Measurements from ENCODE around the gene MBD5. TPM values are rescaled to one million over a fixed set of nuclear protein-coding genes. Genes with fewer than 3 reads are reported as not detected.

MBD5 gene
- total RNA-seq, 2 donors from 2014 or later: 34.7 to 40.9 TPM

DNA sequence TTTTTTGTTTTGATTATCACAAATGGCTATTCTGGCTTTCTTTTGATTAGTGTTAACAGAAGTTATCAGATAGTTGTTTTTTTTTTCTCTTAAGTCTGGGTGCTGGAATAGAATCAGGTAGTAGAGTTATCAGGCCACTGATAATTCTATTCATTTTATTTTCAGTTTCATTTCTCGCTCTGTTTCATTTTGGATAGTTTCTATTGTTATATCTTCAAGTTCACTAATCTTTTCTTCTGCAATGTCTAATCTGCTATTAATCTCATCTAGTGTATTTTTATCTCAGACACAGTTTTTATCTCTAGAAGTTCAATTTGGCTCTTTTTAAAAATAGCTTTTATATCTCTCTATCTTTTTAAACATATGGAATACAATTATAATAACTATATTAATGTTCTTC lies 381.9 kb downstream of the MBD5 start:
- Mint-ChIP-seq H3K9me3 (peaks cover 0 to 3% of the 10 kb centered on the region in 2 donors), H3K4me3 (no peak overlapping the region), H3K4me1 (ENCODE audit: low read depth) (no peaks in the 10 kb centered on the region), H3K27me3 (ENCODE audit: low read depth) (no peaks in the 10 kb centered on the region), H3K27ac (no peak overlapping the region), H3K36me3 (ENCODE audit: insufficient read depth in 2 of 2) (peaks cover 0 to 3% of the 10 kb centered on the region in 2 donors)
- DNase-seq (no peak), ATAC-seq (replicated peaks in 1 of 2) (no peak)

DNA sequence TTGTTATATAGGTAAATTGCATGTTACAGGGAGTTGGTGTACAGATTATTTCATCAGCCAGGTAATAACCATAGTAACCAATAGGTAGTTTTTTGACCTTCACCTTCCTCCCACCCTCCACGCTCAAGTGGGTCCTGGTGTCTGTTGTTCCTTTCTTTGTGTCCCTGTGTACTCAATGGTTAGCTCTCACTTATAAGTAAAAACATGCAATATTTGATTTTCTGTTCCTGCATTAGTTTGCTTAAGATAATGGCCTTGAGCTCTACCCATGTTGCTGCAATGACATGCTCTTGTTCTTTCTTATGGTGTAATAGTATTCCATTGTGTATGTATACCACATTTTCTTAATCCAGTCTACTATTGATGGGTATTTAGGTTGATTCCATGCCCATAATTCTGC lies 390.0 kb downstream of the MBD5 start:
- Mint-ChIP-seq H3K4me1 (ENCODE audit: low read depth) (no peaks in the 10 kb centered on the region), H3K9me3 (peaks cover 10 to 17% of the 10 kb centered on the region in 2 donors), H3K4me3 (no peak overlapping the region), H3K27me3 (ENCODE audit: low read depth) (no peaks in the 10 kb centered on the region), H3K27ac (no peak overlapping the region), H3K36me3 (ENCODE audit: insufficient read depth in 2 of 2) (peaks cover 7 to 14% of the 10 kb centered on the region in 2 donors)
- DNase-seq (no peak), ATAC-seq (replicated peaks in 1 of 2) (no peak)

DNA sequence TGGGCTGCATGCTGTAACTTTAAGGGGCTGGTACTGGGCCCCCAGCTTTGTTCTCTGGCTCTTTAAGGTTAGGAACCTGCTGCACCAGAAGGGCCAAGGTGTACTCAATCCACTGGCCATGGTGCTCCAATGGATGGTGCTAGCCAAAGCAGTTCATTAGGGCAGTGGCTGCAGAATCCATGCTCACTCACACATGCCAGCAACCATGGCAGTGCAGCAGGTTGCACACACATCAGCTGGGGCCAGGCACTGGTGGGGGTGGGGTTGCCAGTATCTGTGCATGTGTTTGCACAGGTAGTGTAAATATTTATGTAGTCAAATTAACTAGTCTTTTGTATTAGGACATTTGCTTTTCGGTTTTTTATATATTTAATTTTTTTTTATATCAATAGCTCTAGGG lies 395.4 kb downstream of the MBD5 start:
- peaks cover 9 to 19% of the 10 kb centered on the region in 2 donors for H3K36me3 Mint-ChIP-seq (ENCODE audit: insufficient read depth in 2 of 2)
- no peaks in the 10 kb centered on the region for H3K4me1 Mint-ChIP-seq (ENCODE audit: low read depth)
- no peak overlapping the region for H3K4me3 Mint-ChIP-seq
- no peak for ATAC-seq (replicated peaks in 1 of 2)
- no peaks in the 10 kb centered on the region for H3K27me3 Mint-ChIP-seq (ENCODE audit: low read depth)
- no peak for DNase-seq
- H3K9me3 Mint-ChIP-seq: peaks cover 11 to 19% of the 10 kb centered on the region in 2 donors
- no peak overlapping the region for H3K27ac Mint-ChIP-seq

DNA sequence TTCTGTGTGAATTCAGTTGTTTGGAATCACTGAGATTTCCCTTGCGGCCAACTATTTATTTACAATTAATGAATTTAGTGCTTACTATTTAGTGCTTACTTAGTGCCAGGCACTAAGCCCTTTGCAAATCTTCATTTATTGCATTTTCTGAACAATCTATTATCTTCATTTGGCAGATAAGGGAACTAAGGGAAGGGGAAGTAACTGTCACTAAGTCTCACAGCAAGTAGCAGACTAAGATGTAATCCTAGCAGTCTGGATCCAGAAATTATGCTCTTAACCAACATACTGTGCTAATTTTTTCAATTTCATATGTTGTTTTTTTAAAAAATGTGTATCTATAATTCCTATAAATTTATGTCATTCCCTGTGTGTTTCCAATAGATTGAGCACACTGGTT lies 409.2 kb downstream of the MBD5 start:
- Mint-ChIP-seq H3K27ac (no peak overlapping the region), H3K27me3 (ENCODE audit: low read depth) (no peaks in the 10 kb centered on the region), H3K9me3 (peaks cover 1 to 5% of the 10 kb centered on the region in 2 donors), H3K4me3 (no peak overlapping the region), H3K36me3 (ENCODE audit: insufficient read depth in 2 of 2) (peaks cover 3 to 4% of the 10 kb centered on the region in 2 donors), H3K4me1 (ENCODE audit: low read depth) (no peaks in the 10 kb centered on the region)
- ATAC-seq (replicated peaks in 1 of 2) (no peak), DNase-seq (no peak)

DNA sequence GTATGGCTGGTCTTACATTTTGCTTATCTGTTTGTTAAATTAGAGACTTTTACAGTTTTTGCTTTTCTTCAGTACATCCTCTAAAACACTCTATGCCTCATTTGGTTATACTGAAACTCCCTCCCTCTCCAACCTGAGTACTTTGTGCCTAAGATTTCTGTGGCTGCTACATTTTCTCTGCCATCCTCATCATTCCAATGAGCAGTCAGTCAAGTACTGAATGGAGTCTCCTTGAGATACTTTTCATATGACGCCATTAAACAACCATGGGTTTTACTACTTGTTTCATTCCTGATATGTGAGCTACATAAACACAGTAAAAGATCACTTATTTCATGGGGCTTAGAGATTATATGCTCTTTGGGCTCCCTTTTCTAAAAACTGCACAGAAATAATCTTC lies 427.0 kb downstream of the MBD5 start:
- no peaks in the 10 kb centered on the region for H3K27me3 Mint-ChIP-seq (ENCODE audit: low read depth)
- ATAC-seq (replicated peaks in 1 of 2) (no peak), DNase-seq (no peak)
- peak overlapping the region; percentile 1 for H3K27ac Mint-ChIP-seq
- H3K4me1 Mint-ChIP-seq (ENCODE audit: low read depth): no peaks in the 10 kb centered on the region
- H3K9me3 Mint-ChIP-seq: no peaks in the 10 kb centered on the region
- no peaks in the 10 kb centered on the region for H3K36me3 Mint-ChIP-seq (ENCODE audit: insufficient read depth in 2 of 2)
- H3K4me3 Mint-ChIP-seq: no peak overlapping the region

DNA sequence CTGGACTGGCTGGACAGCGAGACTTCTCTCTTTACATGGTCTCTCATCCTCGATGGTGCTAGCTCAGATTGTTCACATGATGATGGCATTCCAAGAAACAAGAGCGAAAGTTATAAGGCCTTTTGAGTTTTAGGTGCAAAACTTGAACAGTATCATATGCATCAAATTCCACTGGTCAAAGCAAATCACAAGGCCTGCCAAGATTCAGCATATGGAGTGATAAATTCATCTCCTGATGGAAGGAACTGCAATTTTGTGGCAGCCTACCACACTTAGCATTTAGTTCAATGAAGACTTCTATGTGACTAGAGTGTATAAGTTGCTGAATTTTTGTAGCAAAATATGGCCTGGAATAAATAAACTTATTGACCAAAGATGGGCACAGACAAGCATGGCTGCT lies 429.6 kb downstream of the MBD5 start:
- Mint-ChIP-seq H3K27me3 (ENCODE audit: low read depth) (no peaks in the 10 kb centered on the region), H3K36me3 (ENCODE audit: insufficient read depth in 2 of 2) (no peaks in the 10 kb centered on the region), H3K27ac (no peak overlapping the region), H3K4me3 (no peak overlapping the region), H3K4me1 (ENCODE audit: low read depth) (no peaks in the 10 kb centered on the region), H3K9me3 (no peaks in the 10 kb centered on the region)
- ATAC-seq (replicated peaks in 1 of 2) (no peak), DNase-seq (no peak)

DNA sequence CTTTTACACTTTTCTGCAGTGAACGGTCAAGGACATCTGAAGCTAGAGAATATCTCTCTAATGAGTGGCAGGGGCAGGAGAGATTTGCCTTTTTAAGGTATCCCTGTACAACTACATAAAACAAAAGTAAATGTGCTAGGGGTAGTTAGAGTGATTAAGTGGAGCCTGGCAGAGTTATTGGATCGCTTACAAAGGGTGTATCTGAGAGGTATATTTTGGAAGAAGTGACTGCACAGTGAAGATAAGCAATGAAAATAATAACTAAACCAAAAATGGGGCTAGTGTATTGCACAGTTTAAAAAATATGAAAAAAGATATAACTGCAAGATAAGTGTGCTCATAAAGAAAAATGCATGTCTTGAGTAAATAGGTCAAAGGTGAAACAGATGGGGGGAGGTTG lies 430.2 kb downstream of the MBD5 start:
- no peak for DNase-seq
- Mint-ChIP-seq H3K36me3 (ENCODE audit: insufficient read depth in 2 of 2) (no peaks in the 10 kb centered on the region), H3K9me3 (no peaks in the 10 kb centered on the region), H3K4me3 (no peak overlapping the region), H3K27me3 (ENCODE audit: low read depth) (no peaks in the 10 kb centered on the region), H3K4me1 (ENCODE audit: low read depth) (no peaks in the 10 kb centered on the region), H3K27ac (no peak overlapping the region)
- ATAC-seq (replicated peaks in 1 of 2): no peak

DNA sequence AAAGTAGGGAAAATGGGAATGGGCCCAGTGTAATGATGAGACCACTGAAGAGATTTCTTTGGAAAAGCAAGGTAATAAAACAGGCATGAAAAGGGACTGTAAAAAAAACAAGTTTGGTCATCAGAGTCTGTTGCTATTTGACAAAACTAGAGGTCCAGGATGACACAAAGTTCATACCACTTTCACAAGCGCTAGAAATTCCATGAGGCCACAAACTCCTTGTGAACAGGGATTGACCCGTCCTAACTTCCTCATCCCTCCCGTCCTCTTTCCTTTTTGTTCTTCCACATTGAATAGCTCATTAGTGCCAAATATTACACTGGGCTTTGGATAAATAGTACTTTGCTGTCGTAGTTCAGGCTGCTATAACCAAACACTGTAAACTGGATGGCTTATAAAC lies 434.9 kb downstream of the MBD5 start:
- Mint-ChIP-seq H3K27ac (no peak overlapping the region), H3K4me1 (ENCODE audit: low read depth) (no peaks in the 10 kb centered on the region), H3K27me3 (ENCODE audit: low read depth) (no peaks in the 10 kb centered on the region), H3K9me3 (no peaks in the 10 kb centered on the region), H3K4me3 (no peak overlapping the region), H3K36me3 (ENCODE audit: insufficient read depth in 2 of 2) (no peaks in the 10 kb centered on the region)
- no peak for DNase-seq
- ATAC-seq (replicated peaks in 1 of 2): no peak

DNA sequence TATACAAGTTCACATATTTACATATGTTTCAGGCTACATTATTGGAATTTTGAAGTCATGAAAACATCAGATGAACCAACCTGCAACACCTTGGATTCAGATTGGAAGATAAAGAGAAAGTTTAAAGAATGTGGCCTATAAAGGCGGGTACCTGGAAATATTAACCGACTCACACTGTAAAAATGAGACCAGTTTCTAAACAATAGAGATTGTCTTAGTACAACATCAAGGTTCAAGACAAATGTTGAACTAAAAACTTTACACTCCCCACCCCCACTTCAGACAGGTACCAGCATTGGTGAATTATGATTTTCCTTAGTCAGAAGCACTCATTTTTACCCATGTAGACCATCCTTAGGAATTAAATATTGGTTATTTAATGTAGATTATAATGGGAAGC lies 437.3 kb downstream of the MBD5 start:
- Mint-ChIP-seq H3K9me3 (no peaks in the 10 kb centered on the region), H3K27me3 (ENCODE audit: low read depth) (no peaks in the 10 kb centered on the region), H3K27ac (no peak overlapping the region), H3K36me3 (ENCODE audit: insufficient read depth in 2 of 2) (no peaks in the 10 kb centered on the region), H3K4me1 (ENCODE audit: low read depth) (no peaks in the 10 kb centered on the region), H3K4me3 (no peak overlapping the region)
- no peak for ATAC-seq (replicated peaks in 1 of 2)
- no peak for DNase-seq

DNA sequence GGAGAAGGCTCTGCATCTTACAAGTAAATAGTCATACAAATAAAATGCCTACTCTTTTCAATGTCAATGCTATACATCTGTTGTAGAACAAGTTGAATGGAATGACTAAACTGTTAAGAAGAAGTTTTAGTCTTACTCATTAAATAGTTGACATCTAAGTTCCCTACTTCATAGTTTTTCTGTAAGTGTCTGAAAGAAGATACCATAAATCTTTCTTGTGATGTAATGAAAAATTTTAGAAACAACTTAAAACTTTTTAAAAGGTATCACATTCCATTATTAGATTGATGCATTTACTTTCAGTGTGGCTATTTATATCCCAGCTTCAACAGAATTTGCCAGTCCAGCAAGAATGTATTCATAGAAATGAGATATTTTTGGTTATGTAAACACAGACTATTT lies 438.5 kb downstream of the MBD5 start:
- no peaks in the 10 kb centered on the region for H3K36me3 Mint-ChIP-seq (ENCODE audit: insufficient read depth in 2 of 2)
- H3K4me3 Mint-ChIP-seq: no peak overlapping the region
- H3K27ac Mint-ChIP-seq: no peak overlapping the region
- ATAC-seq (replicated peaks in 1 of 2) (peak; percentile 51 to 69), DNase-seq (no peak)
- no peaks in the 10 kb centered on the region for H3K9me3 Mint-ChIP-seq
- H3K27me3 Mint-ChIP-seq (ENCODE audit: low read depth): no peaks in the 10 kb centered on the region
- H3K4me1 Mint-ChIP-seq (ENCODE audit: low read depth): no peaks in the 10 kb centered on the region

DNA sequence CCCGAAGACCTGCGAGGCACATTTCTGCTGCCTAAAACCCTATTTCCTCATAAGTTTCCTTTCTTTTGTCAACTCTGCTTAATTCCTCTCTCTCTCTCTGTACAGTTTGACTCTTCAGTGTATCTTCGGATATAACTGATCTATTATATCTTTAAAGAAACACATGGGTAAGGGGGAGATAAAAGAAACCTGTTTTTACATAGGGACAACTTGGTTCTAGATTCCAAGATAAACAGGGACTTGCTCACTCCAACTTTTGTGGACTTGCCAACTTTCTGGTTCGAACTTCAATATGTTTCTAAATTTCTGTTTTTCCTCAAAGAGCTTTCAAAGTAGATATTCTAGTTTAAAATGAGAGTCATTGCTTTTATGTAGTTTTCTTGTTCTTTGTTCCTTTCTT lies 441.0 kb downstream of the MBD5 start:
- Mint-ChIP-seq H3K4me1 (ENCODE audit: low read depth) (no peaks in the 10 kb centered on the region), H3K9me3 (no peaks in the 10 kb centered on the region), H3K36me3 (ENCODE audit: insufficient read depth in 2 of 2) (no peaks in the 10 kb centered on the region), H3K4me3 (no peak overlapping the region), H3K27me3 (ENCODE audit: low read depth) (no peaks in the 10 kb centered on the region), H3K27ac (no peak overlapping the region)
- no peak for ATAC-seq (replicated peaks in 1 of 2)
- DNase-seq: no peak

DNA sequence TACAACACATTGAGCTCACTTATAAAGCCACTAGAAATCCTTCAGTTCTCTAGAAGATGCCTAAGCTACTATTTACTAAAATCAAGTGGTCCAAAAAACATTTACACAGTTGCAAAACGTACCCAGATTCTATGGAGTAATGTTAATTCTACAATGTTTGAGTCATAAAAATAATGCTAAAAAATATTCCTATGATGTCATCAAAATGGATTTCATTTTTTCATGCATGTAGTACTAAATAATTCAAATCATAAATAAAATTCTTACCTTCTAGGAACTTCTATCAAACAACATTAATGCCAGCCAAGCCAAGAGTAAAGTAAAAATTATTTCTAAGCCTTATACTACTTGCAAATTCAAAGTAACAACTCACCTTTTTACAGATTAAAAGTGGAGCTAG lies 454.7 kb downstream of the MBD5 start:
- Mint-ChIP-seq H3K27me3 (ENCODE audit: low read depth) (no peaks in the 10 kb centered on the region), H3K9me3 (no peaks in the 10 kb centered on the region), H3K36me3 (ENCODE audit: insufficient read depth in 2 of 2) (no peaks in the 10 kb centered on the region), H3K4me3 (no peak overlapping the region), H3K27ac (no peak overlapping the region), H3K4me1 (ENCODE audit: low read depth) (no peaks in the 10 kb centered on the region)
- no peak for DNase-seq
- no peak for ATAC-seq (replicated peaks in 1 of 2)

DNA sequence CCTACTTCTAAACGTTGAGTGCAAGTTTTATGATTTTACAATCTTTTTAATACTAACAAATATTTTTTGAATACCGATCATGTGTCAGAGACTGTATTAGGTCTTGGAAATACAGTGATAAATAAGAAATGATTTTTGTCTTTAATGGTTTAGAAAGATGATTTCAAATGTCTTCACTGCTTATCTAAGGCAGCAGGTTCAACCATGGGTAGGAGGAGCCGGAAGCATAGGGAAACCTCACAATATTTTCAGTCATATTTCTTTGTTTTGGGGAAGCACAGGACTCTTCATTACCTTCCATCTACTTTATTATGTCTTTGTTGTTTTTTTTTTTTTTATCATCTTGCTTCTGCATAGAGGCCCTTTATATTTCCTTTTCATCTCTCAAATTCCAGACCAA lies 458.5 kb downstream of the MBD5 start:
- Mint-ChIP-seq H3K4me1 (ENCODE audit: low read depth) (no peaks in the 10 kb centered on the region), H3K27ac (no peak overlapping the region), H3K9me3 (peaks cover 2% of the 10 kb centered on the region in 2 donors), H3K4me3 (no peak overlapping the region), H3K36me3 (ENCODE audit: insufficient read depth in 2 of 2) (no peaks in the 10 kb centered on the region), H3K27me3 (ENCODE audit: low read depth) (no peaks in the 10 kb centered on the region)
- ATAC-seq (replicated peaks in 1 of 2): no peak
- no peak for DNase-seq

DNA sequence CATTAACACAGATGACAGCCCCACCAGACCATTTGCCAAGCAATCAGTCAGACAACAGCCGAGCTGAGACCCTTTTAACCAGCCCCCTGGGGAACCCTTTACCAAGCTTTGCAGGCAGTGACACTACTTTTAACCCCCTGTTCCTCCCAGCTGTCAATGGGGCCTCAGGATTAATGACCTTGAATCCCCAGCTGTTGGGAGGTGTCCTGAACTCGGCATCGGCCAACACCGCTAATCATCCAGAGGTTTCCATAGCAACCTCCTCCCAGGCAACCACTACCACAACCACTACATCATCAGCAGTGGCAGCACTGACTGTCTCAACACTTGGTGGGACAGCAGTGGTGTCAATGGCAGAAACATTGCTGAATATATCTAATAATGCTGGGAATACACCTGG lies 462.8 kb downstream of the MBD5 start:
- Mint-ChIP-seq H3K4me3 (no peak overlapping the region), H3K4me1 (ENCODE audit: low read depth) (no peaks in the 10 kb centered on the region), H3K27me3 (ENCODE audit: low read depth) (no peaks in the 10 kb centered on the region), H3K36me3 (ENCODE audit: insufficient read depth in 2 of 2) (no peaks in the 10 kb centered on the region), H3K9me3 (peaks cover 2% of the 10 kb centered on the region in 2 donors), H3K27ac (no peak overlapping the region)
- DNase-seq (no peak), ATAC-seq (replicated peaks in 1 of 2) (no peak)
